ENCODE measurements around the gene VPS13D.

- TF ChIP-seq NR3C1 (CRISPR knock-in tag; conservative IDR thresholded peaks at IDR 0.05; ENCODE audit: low read depth) = no peak
- no peak for TF ChIP-seq CTCF (IDR thresholded peaks at IDR 0.05)
- no peak for TF ChIP-seq MAX (CRISPR knock-in tag; IDR thresholded peaks at IDR 0.05)
- TF ChIP-seq, protein P1, sequence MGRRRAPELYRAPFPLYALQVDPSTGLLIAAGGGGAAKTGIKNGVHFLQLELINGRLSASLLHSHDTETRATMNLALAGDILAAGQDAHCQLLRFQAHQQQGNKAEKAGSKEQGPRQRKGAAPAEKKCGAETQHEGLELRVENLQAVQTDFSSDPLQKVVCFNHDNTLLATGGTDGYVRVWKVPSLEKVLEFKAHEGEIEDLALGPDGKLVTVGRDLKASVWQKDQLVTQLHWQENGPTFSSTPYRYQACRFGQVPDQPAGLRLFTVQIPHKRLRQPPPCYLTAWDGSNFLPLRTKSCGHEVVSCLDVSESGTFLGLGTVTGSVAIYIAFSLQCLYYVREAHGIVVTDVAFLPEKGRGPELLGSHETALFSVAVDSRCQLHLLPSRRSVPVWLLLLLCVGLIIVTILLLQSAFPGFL (CRISPR knock-in tag; IDR thresholded peaks at IDR 0.05; ENCODE audit: borderline replicate concordance) = no peak
- no peak for TF ChIP-seq TEAD4 (CRISPR knock-in tag; IDR thresholded peaks at IDR 0.05)
- TF ChIP-seq ZNF121 (CRISPR knock-in tag; IDR thresholded peaks at IDR 0.05) = no peak
- no peak for TF ChIP-seq ATF2 (CRISPR knock-in tag; IDR thresholded peaks at IDR 0.05; ENCODE audit: borderline replicate concordance, low read depth)
Observed at GRCh38 chr1:12443151-12443550, 213.3 kb downstream of the VPS13D start.

Data from WTC11 (cell line).